ENCODE results near the gene DNAJB4.
"Not testable (repeated sequence)": the region's sequence is repeated elsewhere in the genome, so short reads cannot be mapped to it uniquely, and the experiment has no call there.

DNAJB4 gene

GRCh38 chr1:77975386-77975785 is 29.4 kb upstream of the DNAJB4 start:
- TF ChIP-seq Cebpa-rat (IDR thresholded peaks at IDR 0.05) = no peak
- H3K27ac ChIP-seq = no peak overlapping the region
- H3K27me3 ChIP-seq = no peaks in the 10 kb centered on the region
- peak overlapping the region in 8 of 11 experiments; percentile 3 to 100 (median 98); a peak in 12 of 22 replicates for H3K9ac ChIP-seq
- peak overlapping the region; percentile 78 to 95 (median 90); a peak in 16 of 20 replicates for H3K4me3 ChIP-seq
- H4K20me1 ChIP-seq = peaks cover 76 to 85% (median 77%) of the 10 kb centered on the region in 11 experiments
- no peaks in the 10 kb centered on the region; a peak in 2 of 22 replicates for H3K9me3 ChIP-seq (replicated peaks in 1 of 11)
- peaks cover 43 to 75% (median 71%) of the 10 kb centered on the region in 11 experiments for H3K36me3 ChIP-seq
- H3K4me1 ChIP-seq = peaks cover 23 to 46% (median 33%) of the 10 kb centered on the region in 10 experiments
- peak overlapping the region; percentile 83 to 96 (median 92) for H3K4me2 ChIP-seq

GRCh38 chr1:77975907-77976306 is 28.8 kb upstream of the DNAJB4 start:
- Histone ChIP-seq H3K4me2 (peak overlapping the region; percentile 83 to 96 (median 92)), H4K20me1 (peaks cover 70 to 85% (median 71%) of the 10 kb centered on the region in 11 experiments), H3K4me3 (peak overlapping the region; percentile 78 to 95 (median 90); a peak in 19 of 20 replicates), H3K9ac (peak overlapping the region in 9 of 11 experiments; percentile 3 to 100 (median 99); a peak in 14 of 22 replicates), H3K27me3 (no peaks in the 10 kb centered on the region), H3K4me1 (peaks cover 27 to 46% (median 38%) of the 10 kb centered on the region in 10 experiments), H3K36me3 (peaks cover 38 to 70% (median 66%) of the 10 kb centered on the region in 11 experiments), H3K27ac (no peak overlapping the region; a peak in 1 of 22 replicates), H3K9me3 (replicated peaks in 1 of 11) (no peaks in the 10 kb centered on the region; a peak in 2 of 22 replicates)
- no peak for TF ChIP-seq Cebpa-rat (IDR thresholded peaks at IDR 0.05)

GRCh38 chr1:77976433-77977076 is 28.2 kb upstream of the DNAJB4 start:
- Histone ChIP-seq H3K4me1 (peaks cover 33 to 49% (median 44%) of the 10 kb centered on the region in 10 experiments), H3K27ac (peak overlapping the region in 5 of 11 experiments; percentile 37 to 99 (median 99); a peak in 5 of 22 replicates), H3K9ac (peak overlapping the region; percentile 93 to 100 (median 99); a peak in 21 of 22 replicates), H3K9me3 (replicated peaks in 1 of 11) (no peaks in the 10 kb centered on the region; a peak in 2 of 22 replicates), H3K4me3 (peak overlapping the region; percentile 78 to 95 (median 90)), H3K4me2 (peak overlapping the region; percentile 83 to 96 (median 92)), H4K20me1 (peaks cover 64 to 85% (median 65%) of the 10 kb centered on the region in 11 experiments), H3K36me3 (peaks cover 31 to 70% (median 62%) of the 10 kb centered on the region in 11 experiments), H3K27me3 (no peaks in the 10 kb centered on the region)
- no peak for TF ChIP-seq Cebpa-rat (IDR thresholded peaks at IDR 0.05)

GRCh38 chr1:77977989-77978292 is 26.8 kb upstream of the DNAJB4 start:
- peaks cover 33 to 49% (median 45%) of the 10 kb centered on the region in 10 experiments for H3K4me1 ChIP-seq
- no peak for TF ChIP-seq Cebpa-rat (IDR thresholded peaks at IDR 0.05)
- peak overlapping the region; percentile 93 to 100 (median 99) for H3K9ac ChIP-seq
- peaks cover 0 to 6% (median 0%) of the 10 kb centered on the region in 11 experiments; a peak in 2 of 22 replicates for H3K9me3 ChIP-seq (replicated peaks in 1 of 11)
- H4K20me1 ChIP-seq = peaks cover 50 to 74% (median 51%) of the 10 kb centered on the region in 11 experiments
- H3K4me3 ChIP-seq = peak overlapping the region; percentile 78 to 95 (median 90)
- peaks cover 28 to 67% (median 57%) of the 10 kb centered on the region in 11 experiments for H3K36me3 ChIP-seq
- H3K4me2 ChIP-seq = peak overlapping the region; percentile 83 to 96 (median 92)
- peak overlapping the region; percentile 96 to 100 (median 99) for H3K27ac ChIP-seq
- no peaks in the 10 kb centered on the region for H3K27me3 ChIP-seq

GRCh38 chr1:77978293-77978968 is 26.3 kb upstream of the DNAJB4 start:
- Histone ChIP-seq H3K4me3 (peak overlapping the region; percentile 78 to 95 (median 90)), H3K4me2 (peak overlapping the region; percentile 83 to 96 (median 92); a peak in 21 of 22 replicates), H3K4me1 (peaks cover 33 to 49% (median 45%) of the 10 kb centered on the region in 10 experiments), H3K27ac (peak overlapping the region; percentile 96 to 100 (median 99)), H3K9ac (peak overlapping the region; percentile 93 to 100 (median 99)), H3K36me3 (peaks cover 28 to 63% (median 52%) of the 10 kb centered on the region in 11 experiments), H4K20me1 (peaks cover 45 to 69% (median 46%) of the 10 kb centered on the region in 11 experiments), H3K27me3 (no peaks in the 10 kb centered on the region), H3K9me3 (replicated peaks in 1 of 11) (peaks cover 0 to 6% (median 0%) of the 10 kb centered on the region in 11 experiments; a peak in 2 of 22 replicates)
- no peak for TF ChIP-seq Cebpa-rat (IDR thresholded peaks at IDR 0.05)

GRCh38 chr1:77978969-77979876 is 25.5 kb upstream of the DNAJB4 start, which contains the start of gene FUBP1:
FUBP1 (minus strand) TSS chr1:77979072; CDS start chr1:77979004, 68 bp downstream.
- Histone ChIP-seq H3K9me3 (replicated peaks in 1 of 11) (peaks cover 0 to 6% (median 0%) of the 10 kb centered on the region in 11 experiments; a peak in 2 of 22 replicates), H3K27me3 (no peaks in the 10 kb centered on the region), H3K4me2 (peak within 1 kb of the TSS; percentile 83 to 96 (median 92)), H3K4me3 (peak within 1 kb of the TSS; percentile 78 to 95 (median 90)), H3K9ac (peak within 1 kb of the TSS; percentile 93 to 100 (median 99)), H3K27ac (peak within 1 kb of the TSS; percentile 96 to 100 (median 99)), H4K20me1 (peaks cover 37 to 61% (median 38%) of the 10 kb centered on the region in 11 experiments), H3K36me3 (peaks cover 24 to 61% (median 49%) of the 10 kb centered on the region in 11 experiments), H3K4me1 (peaks cover 33 to 48% (median 45%) of the 10 kb centered on the region in 10 experiments)
- no peak for TF ChIP-seq Cebpa-rat (IDR thresholded peaks at IDR 0.05)

GRCh38 chr1:77983352-77983996 is 21.3 kb upstream of the DNAJB4 start:
- not testable (repeated sequence) for H3K4me2 ChIP-seq; H3K27me3 ChIP-seq; H3K4me3 ChIP-seq; H3K9me3 ChIP-seq (replicated peaks in 1 of 11); H3K27ac ChIP-seq; H3K9ac ChIP-seq
- H3K36me3 ChIP-seq = peaks cover 3 to 45% (median 35%) of the 10 kb centered on the region in 11 experiments; a peak in 16 of 22 replicates
- peaks cover 10 to 19% (median 16%) of the 10 kb centered on the region in 10 experiments for H3K4me1 ChIP-seq
- H4K20me1 ChIP-seq = peaks cover 0 to 28% (median 2%) of the 10 kb centered on the region in 11 experiments; a peak in 5 of 22 replicates

All from BLaER1 treated with 17β-estradiol and CSF1 and Interleukin-3, amounts not matched to agents 10 nM and 100 nM (cell line).